H9 (cell line): ENCODE results near the gene PCDH9. TPM values are rescaled to one million over a fixed set of nuclear protein-coding genes. Genes with fewer than 3 reads are reported as not detected.

Experiments used
- DNase-seq: peaks from one replicate; pipeline ENCODE4 v3.0.0-alpha.2; 2017
- H2AFZ ChIP-seq: one replicate; pipeline ENCODE4 v1.6.1; 2013; ENCODE audit warnings: mild to moderate bottlenecking, low read length, control low read depth, moderate library complexity
- H2AK5ac ChIP-seq: 2 replicates; pipeline ENCODE4 v1.6.1; 2013; ENCODE audit warnings: low read length, control low read depth, mixed read lengths; ENCODE audit not compliant: insufficient read length
- H2BK120ac ChIP-seq: one replicate; pipeline ENCODE4 v1.6.1; 2013; ENCODE audit warnings: low read depth, mild to moderate bottlenecking, low read length, control low read depth, inconsistent platforms; ENCODE audit not compliant: poor library complexity, severe bottlenecking
- H2BK12ac ChIP-seq: 2 replicates; pipeline ENCODE4 v1.6.1; 2013; ENCODE audit warnings: low read length, control low read depth, mixed read lengths, low read depth; ENCODE audit not compliant: insufficient read length
- H2BK15ac ChIP-seq: 2 replicates; pipeline ENCODE4 v1.6.1; 2013; ENCODE audit warnings: low read depth, low read length, control low read depth
- H2BK20ac ChIP-seq: one replicate; pipeline ENCODE4 v1.6.1; 2013; ENCODE audit warnings: low read depth, mild to moderate bottlenecking, low read length, control low read depth, inconsistent platforms; ENCODE audit not compliant: poor library complexity, severe bottlenecking
- H2BK5ac ChIP-seq: 2 replicates; pipeline ENCODE4 v1.6.1; 2013; ENCODE audit warnings: low read length, control low read depth, mixed read lengths; ENCODE audit not compliant: insufficient read length
- H3K14ac ChIP-seq: 2 replicates; pipeline ENCODE4 v1.6.1; 2013; ENCODE audit warnings: low read length, control low read depth; ENCODE audit not compliant: insufficient read depth
- H3K18ac ChIP-seq: 2 replicates; pipeline ENCODE4 v1.6.1; 2013; ENCODE audit warnings: low read depth, mild to moderate bottlenecking, mixed read lengths, low read length, control low read depth; ENCODE audit not compliant: insufficient read length
- H3K23ac ChIP-seq: 2 replicates; pipeline ENCODE4 v1.6.1; 2013; ENCODE audit warnings: low read length, control low read depth, mixed read lengths, low read depth; ENCODE audit not compliant: insufficient read length
- H3K23me2 ChIP-seq: 2 replicates; pipeline ENCODE4 v1.6.1; 2013; ENCODE audit warnings: low read depth, mild to moderate bottlenecking, mixed read lengths, low read length, control low read depth; ENCODE audit not compliant: insufficient read length, poor library complexity, severe bottlenecking
- H3K27ac ChIP-seq: 2 replicates; pipeline ENCODE4 v1.5.1; 2013; ENCODE audit warnings: low read length, control low read depth, mixed read lengths, low read depth; ENCODE audit not compliant: insufficient read length
- H3K27me3 ChIP-seq: 2 replicates; pipeline ENCODE4 v1.6.1; 2013; ENCODE audit warnings: low read length, control low read depth, inconsistent platforms; ENCODE audit not compliant: insufficient read depth
- H3K4ac ChIP-seq: 2 replicates; pipeline ENCODE4 v1.6.1; 2013; ENCODE audit warnings: low read depth, mild to moderate bottlenecking, control low read depth, inconsistent platforms, low read length, moderate library complexity
- H3K4me1 ChIP-seq: 2 replicates; pipeline ENCODE4 v1.6.1; 2013; ENCODE audit warnings: low read length, control low read depth, inconsistent platforms; ENCODE audit not compliant: insufficient read depth
- H3K4me2 ChIP-seq: 2 replicates; pipeline ENCODE4 v1.6.1; 2013; ENCODE audit warnings: low read length, control low read depth, mixed read lengths; ENCODE audit not compliant: insufficient read length, insufficient read depth
- H3K56ac ChIP-seq: 2 replicates; pipeline ENCODE4 v1.6.1; 2013; ENCODE audit warnings: low read depth, mild to moderate bottlenecking, mixed read lengths, low read length, control low read depth; ENCODE audit not compliant: insufficient read length
- H3K79me1 ChIP-seq: 2 replicates; pipeline ENCODE4 v1.6.1; 2013; ENCODE audit warnings: low read depth, mild to moderate bottlenecking, moderate library complexity, low read length, control low read depth, inconsistent platforms; ENCODE audit not compliant: insufficient read depth, poor library complexity, severe bottlenecking
- H3K79me2 ChIP-seq: 2 replicates; pipeline ENCODE4 v1.6.1; 2013; ENCODE audit warnings: low read length, control low read depth, inconsistent platforms; ENCODE audit not compliant: insufficient read depth
- H3K9ac ChIP-seq: 2 replicates; pipeline ENCODE4 v1.6.1; 2013; ENCODE audit warnings: low read length, control low read depth, mixed read lengths; ENCODE audit not compliant: insufficient read length; ENCODE audit errors: extremely low read depth
- H3K9me3 ChIP-seq: one replicate; pipeline ENCODE4 v1.6.1; 2013; ENCODE audit warnings: low read depth, low read length, inconsistent platforms; ENCODE audit not compliant: control insufficient read depth
- H3T11ph ChIP-seq: one replicate; pipeline ENCODE4 v1.6.1; 2013; ENCODE audit warnings: mild to moderate bottlenecking, low read length, control low read depth, inconsistent platforms
- H4K20me1 ChIP-seq: one replicate; pipeline ENCODE4 v1.6.1; 2013; ENCODE audit not compliant: control insufficient read depth, insufficient read length, insufficient read depth
- H4K5ac ChIP-seq: 2 replicates; pipeline ENCODE4 v1.6.1; 2013; ENCODE audit warnings: low read depth, mild to moderate bottlenecking, mixed read lengths, low read length, control low read depth; ENCODE audit not compliant: insufficient read length
- H4K8ac ChIP-seq: replicated peaks from 2 replicates; pipeline ENCODE4 v1.6.1; 2013; ENCODE audit warnings: low read length, control low read depth, mixed read lengths, low read depth; ENCODE audit not compliant: insufficient read length
- H4K91ac ChIP-seq: 2 replicates; pipeline ENCODE4 v1.6.1; 2013; ENCODE audit warnings: low read depth, mild to moderate bottlenecking, moderate library complexity, mixed read lengths, low read length, control low read depth; ENCODE audit not compliant: insufficient read length
- H3K27ac Mint-ChIP-seq, 3 experiments: 2 replicates in 2 of 3; 3 replicates in 1 of 3; pipeline ENCODE4 v1.8.0; 2020 to 2021; ENCODE audit warnings: mixed read lengths in 3 of 3, mild to moderate bottlenecking in 1 of 3, moderate library complexity in 1 of 3
- H3K27me3 Mint-ChIP-seq: 2 replicates; pipeline ENCODE4 v1.8.0; 2021; ENCODE audit warnings: low read depth, mild to moderate bottlenecking, moderate library complexity, mixed read lengths
- H3K36me3 Mint-ChIP-seq, 3 experiments: 2 replicates in 2 of 3; 3 replicates in 1 of 3; pipeline ENCODE4 v1.8.0; 2020 to 2021; ENCODE audit warnings: low read depth in 3 of 3, mixed read lengths in 3 of 3; ENCODE audit not compliant: insufficient read depth in 1 of 3
- H3K4me1 Mint-ChIP-seq, 2 experiments: 2 replicates each; pipeline ENCODE4 v1.8.0; 2020; ENCODE audit warnings: mixed read lengths in 2 of 2
- H3K4me3 Mint-ChIP-seq, 2 experiments: 2 replicates in 1 of 2; 3 replicates in 1 of 2; pipeline ENCODE4 v1.8.0; 2020 to 2021; ENCODE audit warnings: mild to moderate bottlenecking in 2 of 2, mixed read lengths in 2 of 2, moderate library complexity in 1 of 2
- H3K9me3 Mint-ChIP-seq, 2 experiments: 2 replicates in 1 of 2; 3 replicates in 1 of 2; pipeline ENCODE4 v1.8.0; 2020; ENCODE audit warnings: mild to moderate bottlenecking in 2 of 2, mixed read lengths in 2 of 2, moderate library complexity in 1 of 2
- CTCF ChIP-seq: fragments of 200-600 bp; sonication (generic); conservative IDR thresholded peaks from 3 replicates; pipeline ENCODE4 v1.8.0; 2021; ENCODE audit warnings: antibody characterized with exemption, mild to moderate bottlenecking
- WGBS: extraction: QIAGEN DNeasy Blood & Tissue Kit; methylation state at CpG from one replicate; pipeline ENCODE4 v1.1.7; 2013; ENCODE audit warnings: missing lambda C conversion rate, low lambda C conversion rate, mixed read lengths; ENCODE audit not compliant: insufficient read length; ENCODE audit errors: extremely low coverage; 5-methylcytosine and 5-hydroxymethylcytosine counted together
- total RNA-seq: library from RNA; stranded (reverse); gene quantifications from 2 replicates; pipeline ENCODE4 v1.2.1, GENCODE V29; 2021

PCDH9 gene
- total RNA-seq, 1 experiment from 2014 or later = 0.11 TPM

GRCh38 chr13:66347486-66348117, 882.5 kb downstream of the PCDH9 start:
- DNase-seq = no peak
- H3K27ac ChIP-seq = no peak overlapping the region
- no peaks in the 10 kb centered on the region for H3K36me3 Mint-ChIP-seq

More at GRCh38 chr13:66347486-66348117, 882.5 kb downstream of the PCDH9 start:
- TF ChIP-seq CTCF = no peak
- Histone ChIP-seq H3K56ac (no peak overlapping the region), H2BK120ac (no peak overlapping the region), H2BK15ac (no peak overlapping the region), H4K5ac (no peak overlapping the region), H3K9me3 (no peaks in the 10 kb centered on the region), H3K4me2 (no peak overlapping the region), H2BK12ac (no peak overlapping the region), H2AFZ (no peak overlapping the region), H3K9ac (no peak overlapping the region), H3K14ac (no peak overlapping the region), H3K79me2 (no peaks in the 10 kb centered on the region), H3K4ac (no peak overlapping the region), H2BK20ac (no peak overlapping the region), H3K23ac (no peak overlapping the region), H3K27me3 (no peaks in the 10 kb centered on the region; the same call in 1 of the 2 replicates), H2AK5ac (no peak overlapping the region), H3K79me1 (no peaks in the 10 kb centered on the region), H2BK5ac (no peak overlapping the region), H4K91ac (no peak overlapping the region), H3K23me2 (no peaks in the 10 kb centered on the region), H3K18ac (no peak overlapping the region), H3T11ph (no peak overlapping the region), H4K8ac (no peak overlapping the region), H4K20me1 (no peaks in the 10 kb centered on the region), H3K4me1 (peaks cover 10% of the 10 kb centered on the region; the same call in 1 of the 2 replicates)
- H3K27me3 Mint-ChIP-seq = no peaks in the 10 kb centered on the region
- H3K27ac Mint-ChIP-seq = no peak overlapping the region
- H3K4me3 Mint-ChIP-seq = no peak overlapping the region
- no CpG with 5 or more reads among the region's 4 CpGs for WGBS
- H3K4me1 Mint-ChIP-seq = peaks cover 9 to 10% of the 10 kb centered on the region in 2 experiments
- no peaks in the 10 kb centered on the region for H3K9me3 Mint-ChIP-seq
